ENCODE measurements around the gene KRT84.
"Not testable (repeated sequence)": the region's sequence is repeated elsewhere in the genome, so short reads cannot be mapped to it uniquely, and the experiment has no call there.

Gene KRT84

GRCh38 chr12:52411815-52412214 lies 26.4 kb upstream of the KRT84 start:
- DNase-seq: no peak

DNA sequence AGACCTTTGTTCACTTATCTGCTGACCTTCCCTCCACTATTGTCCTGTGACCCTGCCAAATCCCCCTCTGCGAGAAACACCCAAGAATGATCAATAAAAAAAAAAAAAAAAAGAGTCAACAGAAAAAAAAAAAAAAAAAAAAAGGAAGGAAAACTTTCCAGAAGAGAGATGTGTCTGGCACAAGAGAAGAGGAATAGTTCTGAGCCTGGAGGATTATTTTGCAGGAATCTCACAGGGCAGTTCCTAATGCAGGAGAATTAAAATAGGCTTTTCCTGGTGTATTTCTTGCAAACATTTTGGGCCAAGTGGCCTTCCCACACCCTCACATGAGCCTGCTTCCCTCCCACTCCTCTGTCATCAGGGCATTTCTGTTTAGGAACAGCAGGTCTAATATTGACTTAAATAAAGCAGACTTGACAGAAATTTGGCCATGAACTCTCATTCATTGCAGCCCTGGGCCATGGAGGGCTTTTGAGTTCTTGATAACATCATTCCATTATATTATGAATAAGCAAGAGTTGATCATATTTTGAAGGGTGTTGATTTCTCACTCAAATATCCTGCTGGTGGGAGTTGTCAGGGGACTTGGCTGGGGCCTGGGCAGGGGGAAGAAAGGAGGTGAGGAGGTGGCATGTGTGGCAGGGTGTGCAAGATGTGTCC lies 25.3 kb upstream of the KRT84 start:
- not testable (repeated sequence) for DNase-seq

DNA sequence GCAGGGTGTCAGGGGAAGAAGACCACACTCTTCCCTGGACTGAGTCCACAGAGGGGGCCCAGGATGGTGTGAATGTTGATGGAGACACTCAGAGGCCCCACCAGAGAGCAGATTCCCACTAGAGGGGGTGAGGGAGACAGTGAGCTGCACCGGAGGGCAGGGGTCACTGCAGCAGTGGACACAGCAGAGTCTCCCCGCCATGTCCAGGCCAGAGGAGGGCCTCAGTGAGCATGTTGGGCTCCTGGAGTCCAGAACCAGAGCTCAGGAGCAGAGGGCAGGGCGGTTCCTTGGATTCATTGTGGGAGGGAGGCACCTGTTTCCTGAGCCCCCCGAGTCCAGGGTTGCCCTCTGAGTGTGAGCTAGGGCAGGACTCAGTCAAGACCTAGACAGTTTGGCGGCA lies 22.5 kb upstream of the KRT84 start:
- no peak for DNase-seq

- no peak for DNase-seq
Observed at GRCh38 chr12:52405922-52406385, 20.5 kb upstream of the KRT84 start, which contains the start of gene KRT82. KRT82 (minus strand) TSS chr12:52406335; CDS start chr12:52406277, 58 bp downstream.

DNA sequence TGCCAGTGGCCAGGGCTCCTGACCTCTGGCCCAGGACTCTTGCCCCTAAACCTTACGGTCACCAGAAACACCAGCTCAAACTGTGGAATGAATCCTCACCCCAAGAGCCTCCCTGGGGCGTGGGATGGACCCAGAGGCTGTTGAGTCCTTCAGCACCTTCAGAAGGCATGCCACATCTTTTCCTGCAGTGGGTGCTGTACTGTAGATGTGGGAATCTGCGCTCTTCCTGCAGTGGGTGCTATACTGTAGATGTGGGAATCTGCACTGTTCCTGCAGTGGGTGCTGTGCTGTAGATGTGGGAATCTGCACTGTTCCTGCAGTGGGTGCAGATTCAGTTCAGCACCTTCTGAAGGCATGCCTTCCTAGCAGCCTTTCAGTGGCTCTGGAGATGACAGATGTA lies 19.5 kb upstream of the KRT84 start:
- no peak for DNase-seq

DNA sequence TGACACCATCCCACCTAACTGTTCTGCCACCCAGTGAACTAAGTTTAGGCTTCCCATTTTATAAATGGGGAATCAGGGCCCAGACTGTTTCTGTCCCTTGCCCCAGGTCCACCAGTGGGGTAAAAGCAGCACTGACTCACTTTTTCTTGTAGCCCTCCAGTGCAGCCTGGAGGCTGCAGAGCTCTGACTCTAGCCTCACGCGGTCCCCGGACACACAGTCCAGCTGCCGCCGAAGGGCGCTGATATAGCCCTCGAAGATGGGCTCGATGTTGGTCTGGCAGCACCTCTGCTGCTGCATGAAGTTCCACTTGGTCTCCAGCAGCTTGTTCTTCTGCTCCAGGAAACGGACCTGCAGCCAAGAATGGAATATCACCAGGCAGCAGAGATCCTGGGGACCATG lies 18.1 kb upstream of the KRT84 start:
- DNase-seq: no peak

DNA sequence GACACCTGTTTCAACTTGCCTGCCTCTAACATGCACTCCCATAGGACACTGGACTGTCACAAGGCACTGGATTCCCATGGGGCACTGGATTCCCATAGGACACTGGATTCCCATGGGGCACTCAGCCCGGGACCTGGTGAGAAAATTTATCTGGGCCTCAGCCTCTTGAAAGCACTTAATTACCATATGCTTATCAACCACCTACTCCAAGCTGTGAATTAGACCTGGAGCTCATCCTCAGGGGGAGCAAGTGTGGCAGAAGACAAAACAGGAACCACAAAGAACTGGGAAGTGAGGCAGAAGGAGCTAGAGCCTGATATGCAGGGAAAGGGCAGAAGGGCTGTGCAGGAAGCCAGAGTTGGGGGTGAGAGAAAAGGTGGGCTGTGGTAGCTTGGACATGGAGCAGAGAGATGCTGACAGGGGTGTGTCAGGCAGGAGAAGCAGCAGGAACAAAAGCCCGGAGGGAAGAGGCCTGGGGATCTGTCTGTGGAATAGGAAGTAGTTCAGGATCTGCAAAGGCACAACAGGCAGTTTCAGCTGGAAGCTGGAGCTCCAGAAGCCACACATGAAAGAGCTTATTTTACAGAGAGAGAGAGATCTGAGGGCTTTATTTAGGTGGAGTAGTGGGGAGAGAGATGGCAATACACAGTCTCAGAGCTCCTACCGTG lies 17.6 kb upstream of the KRT84 start:
- DNase-seq: no peak

DNA sequence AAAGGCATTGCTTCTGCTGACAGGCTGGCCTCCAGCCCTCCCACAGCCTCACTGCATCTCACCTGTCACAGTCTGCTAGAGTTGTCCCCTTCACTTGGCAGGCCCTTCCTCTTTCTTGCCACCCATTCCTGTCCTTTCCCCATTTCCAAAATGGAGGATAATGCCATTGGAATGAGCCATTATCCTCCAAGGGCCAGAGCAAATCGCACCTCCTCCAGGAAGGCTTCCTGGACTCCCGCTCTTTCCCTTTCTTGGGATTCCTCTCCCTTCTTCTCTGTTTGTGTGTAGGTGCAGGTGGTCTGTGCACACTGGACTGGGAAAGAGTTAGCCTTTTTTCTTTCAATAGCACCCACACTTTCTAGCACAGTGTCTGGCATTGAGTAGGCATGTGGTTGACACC lies 16.9 kb upstream of the KRT84 start:
- no peak for DNase-seq

GRCh38 chr12:52401926-52402325 lies 16.5 kb upstream of the KRT84 start:
- DNase-seq: no peak

DNA sequence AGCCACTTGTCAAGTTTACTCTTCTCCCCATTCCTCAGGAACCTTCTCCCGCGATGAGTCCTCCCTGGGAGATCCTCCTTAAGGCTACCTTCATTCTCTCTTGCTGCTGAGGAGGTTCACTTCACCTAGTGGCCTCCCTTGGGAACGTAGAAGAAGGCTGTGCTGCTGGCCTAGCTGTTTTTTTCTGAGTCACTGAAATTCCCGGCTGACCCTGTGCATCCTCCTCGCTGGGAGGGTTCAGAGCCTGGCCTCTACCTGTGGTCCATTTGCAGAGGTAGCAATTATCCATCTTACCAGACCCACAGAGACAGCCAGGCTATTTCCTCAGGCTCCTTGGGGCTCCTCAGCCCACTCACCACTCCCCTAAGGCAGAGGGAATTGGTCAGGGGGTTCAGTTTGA lies 16.1 kb upstream of the KRT84 start:
- no peak for DNase-seq

DNA sequence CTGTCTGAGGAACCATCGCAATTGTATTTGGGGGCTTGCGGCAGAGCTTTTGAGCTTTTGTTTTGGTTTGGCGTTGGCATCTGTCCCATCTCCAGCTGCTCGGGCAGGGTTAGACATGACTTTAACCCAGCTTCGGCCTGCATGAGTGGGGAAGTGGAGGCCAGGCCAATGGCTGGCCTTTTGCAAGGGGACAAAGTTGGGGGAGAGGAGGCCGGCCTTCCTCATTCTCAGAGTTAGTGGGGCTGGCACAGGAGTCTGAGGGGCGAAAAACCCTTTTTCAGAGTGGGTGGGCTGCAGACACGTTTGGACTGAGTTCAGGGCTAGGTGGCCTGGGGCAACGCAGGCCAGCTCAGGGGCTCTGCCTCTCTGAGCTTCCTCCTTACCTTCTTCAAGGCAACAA lies 15.5 kb upstream of the KRT84 start:
- DNase-seq: no peak

DNA sequence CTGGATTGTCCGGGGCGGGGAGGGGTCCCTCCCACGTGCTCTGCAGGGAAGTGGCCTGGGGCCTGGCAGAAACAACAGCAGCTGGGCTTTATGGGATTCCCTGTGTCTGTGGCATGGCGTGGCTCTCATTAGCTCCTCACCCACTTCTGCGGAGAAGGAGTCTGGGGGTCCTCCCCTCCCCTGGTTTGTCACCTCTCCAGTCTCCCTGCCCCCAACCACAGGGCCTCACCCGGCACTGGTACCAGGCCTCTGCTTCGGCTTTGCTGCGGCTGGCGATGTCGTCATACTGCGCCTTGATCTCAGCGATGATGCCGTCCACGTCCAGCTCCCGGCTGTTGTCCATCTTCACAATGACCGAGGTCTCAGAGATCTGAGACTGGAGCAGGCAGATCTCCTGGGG lies 14.3 kb upstream of the KRT84 start:
- no peak for DNase-seq

DNA sequence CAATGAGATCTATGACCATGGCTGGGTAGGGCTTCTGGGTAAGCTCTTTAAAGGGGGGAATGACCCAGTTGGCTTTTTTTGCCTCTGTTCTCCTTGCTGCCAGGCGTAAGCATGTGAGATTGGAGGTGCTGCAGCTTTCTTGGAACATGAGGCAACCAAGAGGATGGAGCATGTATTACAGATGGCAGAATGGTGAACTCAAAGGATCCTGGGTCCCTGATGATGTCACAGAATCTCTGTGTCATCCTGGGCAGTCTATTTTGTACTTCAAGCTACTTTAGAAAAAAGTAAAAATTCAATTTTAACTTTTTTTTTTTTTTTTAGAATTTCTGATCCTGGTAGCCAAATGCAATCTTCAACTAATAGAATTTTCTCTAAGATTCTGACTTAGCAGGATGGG lies 12.7 kb upstream of the KRT84 start:
- DNase-seq: no peak

- no peak for DNase-seq
Observed at GRCh38 chr12:52396656-52397055, 11.2 kb upstream of the KRT84 start.

DNA sequence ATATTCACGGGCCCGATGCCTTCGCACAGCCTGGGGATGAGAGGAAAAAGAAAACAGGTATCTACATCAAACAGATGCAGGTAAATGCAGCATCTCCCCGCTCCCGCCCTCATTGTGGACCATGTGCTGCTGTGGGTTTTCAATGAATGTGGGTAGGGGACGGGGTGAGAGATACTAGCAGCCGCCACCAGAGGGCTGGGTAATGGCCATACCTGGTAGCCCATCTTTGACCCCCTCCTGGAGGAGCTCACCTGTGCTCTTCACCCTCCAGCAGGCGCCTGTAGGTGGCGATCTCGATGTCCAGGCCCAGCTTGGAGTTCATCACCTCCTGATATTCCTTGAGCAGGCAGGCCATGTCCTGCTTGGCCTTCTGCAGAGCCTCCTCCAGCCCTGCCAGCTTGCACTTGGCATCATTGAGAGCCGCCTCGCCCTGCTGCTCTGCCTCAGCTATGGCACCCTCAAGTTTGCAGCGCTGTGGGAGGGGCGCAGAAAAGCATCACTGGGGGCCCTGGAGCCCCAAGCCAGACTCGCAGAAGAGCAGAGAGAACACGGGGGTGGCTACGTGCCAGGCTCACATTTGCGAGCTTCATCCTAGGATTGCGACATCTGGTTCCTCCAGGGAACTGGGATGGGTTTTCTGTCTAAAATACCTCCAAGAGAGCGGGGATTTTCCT lies 10.4 kb upstream of the KRT84 start:
- no peak for DNase-seq

DNA sequence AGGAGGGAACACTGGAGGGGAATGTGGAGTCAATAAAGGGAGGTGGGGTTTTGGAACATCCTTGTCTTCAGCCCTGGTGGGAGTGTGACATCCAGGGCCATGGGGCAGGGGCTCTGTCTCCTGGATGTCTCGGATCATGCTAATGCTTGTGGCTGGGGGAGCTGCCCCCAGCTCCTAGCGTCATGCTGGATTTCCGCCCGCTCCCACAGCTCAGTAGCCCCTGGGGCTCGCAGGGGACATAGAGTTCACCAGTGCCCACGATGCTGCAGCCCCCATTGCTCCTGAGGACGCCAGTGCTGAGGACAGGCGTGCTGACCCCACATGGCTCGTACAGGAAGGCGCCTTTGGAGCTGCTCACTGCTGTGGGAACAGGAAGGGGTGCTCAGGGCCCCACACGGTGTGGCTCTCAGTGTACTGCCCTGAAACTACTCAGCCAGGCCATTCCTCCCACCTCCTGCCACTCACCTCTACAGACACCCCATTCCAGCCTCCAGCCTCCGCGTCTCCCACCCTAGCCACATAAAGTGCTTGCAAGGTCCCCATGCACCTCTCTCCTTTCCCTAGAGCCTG lies 9.5 kb upstream of the KRT84 start:
- no peak for DNase-seq

DNA sequence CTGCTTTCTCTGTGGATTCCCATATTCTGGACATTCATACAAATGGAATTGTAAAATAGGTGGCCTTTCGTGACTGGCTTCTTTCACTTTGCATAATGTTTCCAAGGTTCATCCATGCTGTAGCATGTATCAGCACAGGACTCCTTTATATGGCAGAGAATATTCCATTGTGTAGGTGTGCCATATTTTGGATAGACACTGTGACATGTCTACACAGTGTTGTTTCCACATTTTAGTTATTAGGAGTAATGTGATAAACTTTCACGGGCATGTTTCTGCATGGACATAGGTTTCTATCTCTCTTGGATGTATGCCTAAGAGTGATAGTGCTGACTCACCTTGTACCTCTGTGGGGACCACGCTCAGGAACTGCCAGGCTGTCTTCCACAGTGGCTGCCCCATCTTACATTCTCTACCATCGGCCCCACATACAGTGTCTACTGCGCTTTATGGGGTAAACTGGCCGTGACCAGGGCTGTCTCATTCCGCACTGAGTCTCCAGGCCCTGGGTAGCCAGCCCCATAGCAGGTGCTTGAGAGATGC lies 7.1 kb upstream of the KRT84 start:
- no peak for DNase-seq

GRCh38 chr12:52391618-52392002 lies 6.2 kb upstream of the KRT84 start:
- DNase-seq: no peak

DNA sequence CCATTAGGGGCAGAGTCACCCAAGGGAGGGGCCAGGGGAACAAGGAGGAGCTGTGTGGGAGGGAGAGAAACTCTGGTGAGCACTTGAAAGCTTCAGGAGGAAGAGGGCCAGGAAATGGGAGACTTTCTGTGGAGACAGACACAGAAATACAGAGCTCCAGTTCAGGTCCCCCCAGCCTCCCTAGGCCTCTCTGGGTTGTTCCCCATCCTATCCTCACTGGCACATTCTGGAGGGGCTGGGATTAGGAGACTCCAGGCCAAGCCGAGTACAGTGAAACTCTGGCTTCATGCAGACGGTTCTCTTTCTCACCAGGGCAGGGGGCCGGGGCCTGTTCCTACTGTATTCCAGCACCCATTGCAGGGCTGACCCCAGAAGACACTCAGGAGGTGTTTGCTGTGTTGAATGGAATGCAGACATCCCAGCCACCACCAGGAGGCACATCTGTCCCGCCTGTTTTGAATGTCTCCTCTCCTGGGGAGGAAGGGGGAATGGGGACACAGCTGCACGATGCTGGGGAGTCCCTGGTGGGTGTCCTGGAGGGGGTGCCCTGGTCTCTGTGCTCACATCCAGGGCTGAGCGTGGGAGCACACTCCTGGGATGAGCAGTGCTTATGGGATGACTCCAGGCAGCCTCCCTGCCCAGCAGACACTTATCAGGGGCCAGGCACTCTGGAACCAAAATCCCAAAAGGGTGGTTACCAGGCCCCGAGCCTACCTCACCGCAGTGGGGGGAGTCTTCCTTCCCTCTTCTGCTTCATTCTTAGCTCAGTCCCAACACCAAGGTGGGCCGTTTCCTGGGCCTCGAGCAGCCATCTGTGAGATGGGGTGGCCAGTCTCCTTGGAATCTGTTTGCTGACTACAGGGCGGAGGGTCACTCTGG lies 5.5 kb upstream of the KRT84 start:
- DNase-seq: no peak

GRCh38 chr12:52389313-52390207 lies 4.1 kb upstream of the KRT84 start:
- DNase-seq: no peak

DNA sequence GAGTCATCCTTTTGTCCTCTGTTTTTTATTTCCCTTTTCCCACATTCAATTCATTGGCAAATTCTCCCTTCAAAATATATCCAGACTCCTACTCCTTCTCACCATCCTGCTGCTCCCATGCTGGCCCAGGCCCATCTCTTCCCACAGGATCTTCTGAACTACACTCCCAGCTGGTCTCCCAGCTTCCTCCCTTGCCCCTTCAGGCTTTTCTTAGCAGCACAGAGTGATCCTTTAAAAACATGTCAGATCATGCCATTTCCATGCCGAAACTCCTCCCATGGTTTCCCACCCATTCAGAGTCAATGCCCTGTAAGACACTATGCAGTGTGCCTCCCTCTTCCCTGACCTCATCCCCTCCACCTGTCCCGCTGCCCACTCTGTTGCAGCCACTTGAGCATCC lies 2.4 kb upstream of the KRT84 start:
- no peak for DNase-seq

GRCh38 chr12:52383331-52383730 lies 2.1 kb downstream of the KRT84 start:
- DNase-seq: no peak

Data from bone marrow (tissue), 2 donors.